ENCODE data around the gene EVL.

EVL gene

GRCh38 chr14:100121643-100122480 is 56.6 kb downstream of the EVL start:
- no peak overlapping the region for H3K4me3 ChIP-seq (ENCODE audit: low read length)
- no peak for TF ChIP-seq ZNF274 (IDR thresholded peaks at IDR 0.05; ENCODE audit: low read depth, low read length)

DNA sequence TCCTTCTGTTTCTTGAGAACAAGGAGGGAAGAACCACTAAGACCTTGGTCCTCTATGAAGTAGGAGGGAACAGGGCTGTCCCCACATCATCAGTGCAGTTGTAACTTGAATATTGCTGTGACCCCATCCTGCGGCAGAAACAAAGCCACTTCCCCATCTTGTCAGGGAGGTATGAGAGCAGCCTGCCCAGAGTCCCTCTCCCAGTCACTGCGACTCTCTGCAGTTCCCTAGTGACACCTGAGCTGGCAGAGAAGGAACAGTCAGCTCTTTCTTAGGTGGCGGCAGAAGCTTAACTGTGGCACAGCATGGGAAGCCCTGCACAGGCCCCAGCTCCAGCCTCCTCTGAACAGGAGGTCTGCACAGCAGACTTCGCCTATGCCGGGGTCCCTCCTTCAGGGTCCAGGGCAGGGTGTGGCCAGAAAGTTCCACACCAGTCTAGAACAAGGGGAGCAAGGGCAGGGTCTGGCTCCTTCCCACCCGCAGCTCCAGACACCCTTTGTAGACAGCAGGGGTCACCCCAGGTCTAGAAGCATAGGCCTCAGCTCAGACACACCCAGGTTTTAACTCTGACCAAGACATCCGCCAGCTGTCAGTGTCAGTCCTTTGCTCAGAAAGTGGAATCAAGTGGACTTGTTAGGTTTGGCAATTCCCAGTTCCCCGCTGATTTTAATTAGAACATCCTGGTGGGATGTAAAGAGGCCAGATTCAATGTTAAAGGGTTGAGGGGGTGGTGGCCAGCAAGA is 57.4 kb downstream of the EVL start:
- TF ChIP-seq ZNF274 (IDR thresholded peaks at IDR 0.05; ENCODE audit: low read depth, low read length) = no peak
- H3K4me3 ChIP-seq (ENCODE audit: low read length) = no peak overlapping the region

GRCh38 chr14:100123618-100124017 is 58.4 kb downstream of the EVL start:
- no peak overlapping the region for H3K4me3 ChIP-seq (ENCODE audit: low read length)
- TF ChIP-seq ZNF274 (IDR thresholded peaks at IDR 0.05; ENCODE audit: low read depth, low read length) = no peak

GRCh38 chr14:100124551-100125088 is 59.4 kb downstream of the EVL start:
- H3K4me3 ChIP-seq (ENCODE audit: low read length) = no peak overlapping the region
- TF ChIP-seq ZNF274 (IDR thresholded peaks at IDR 0.05; ENCODE audit: low read depth, low read length) = no peak

DNA sequence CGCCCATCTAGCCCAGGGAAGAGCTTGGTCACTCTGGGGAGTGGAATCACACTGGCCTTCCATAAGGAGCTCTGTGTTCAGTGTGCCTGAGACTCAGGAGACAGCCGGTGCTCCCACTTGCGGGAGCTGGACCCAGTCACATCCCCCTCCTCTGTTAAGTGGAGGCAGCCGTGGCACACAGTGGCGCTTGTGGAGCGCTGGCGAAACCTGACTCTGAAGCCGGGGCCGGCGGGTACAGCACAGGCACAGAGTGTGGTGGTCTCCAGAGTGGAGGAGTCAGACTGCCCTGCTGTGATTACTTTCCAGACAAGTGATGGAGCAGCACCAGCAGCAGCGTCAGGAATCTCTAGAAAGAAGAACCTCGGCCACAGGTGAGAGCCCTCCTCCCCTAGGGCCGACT is 61.2 kb downstream of the EVL start:
- TF ChIP-seq ZNF274 (IDR thresholded peaks at IDR 0.05; ENCODE audit: low read depth, low read length) = no peak
- no peak overlapping the region for H3K4me3 ChIP-seq (ENCODE audit: low read length)

GRCh38 chr14:100127853-100128455 is 62.7 kb downstream of the EVL start:
- H3K4me3 ChIP-seq (ENCODE audit: low read length) = no peak overlapping the region
- no peak for TF ChIP-seq ZNF274 (IDR thresholded peaks at IDR 0.05; ENCODE audit: low read depth, low read length)

GRCh38 chr14:100128688-100129087 is 63.5 kb downstream of the EVL start:
- TF ChIP-seq ZNF274 (IDR thresholded peaks at IDR 0.05; ENCODE audit: low read depth, low read length) = no peak
- no peak overlapping the region for H3K4me3 ChIP-seq (ENCODE audit: low read length)

DNA sequence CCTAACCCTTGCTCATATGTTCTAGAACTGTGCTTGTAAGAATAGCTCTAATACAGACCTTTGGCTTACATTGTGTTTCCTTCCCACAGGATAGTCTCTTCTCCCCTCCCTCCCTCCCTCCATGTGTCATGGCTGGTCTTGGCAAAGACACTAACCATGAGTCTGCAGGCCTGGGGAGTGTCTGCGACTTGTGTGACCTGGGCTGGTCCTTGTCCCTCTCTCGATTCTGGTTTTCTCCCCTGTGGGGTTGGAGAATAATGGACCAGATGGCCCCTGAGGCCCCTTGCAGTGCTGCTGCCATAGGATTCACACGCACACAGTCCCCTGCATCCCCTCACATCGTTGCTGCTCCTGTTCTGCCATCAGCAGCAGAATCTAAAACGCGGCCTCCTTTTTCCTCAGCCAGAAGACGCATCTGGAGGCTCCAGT is 64.0 kb downstream of the EVL start:
- no peak overlapping the region for H3K4me3 ChIP-seq (ENCODE audit: low read length)
- no peak for TF ChIP-seq ZNF274 (IDR thresholded peaks at IDR 0.05; ENCODE audit: low read depth, low read length)

- no peak overlapping the region for H3K4me3 ChIP-seq (ENCODE audit: low read length)
- no peak for TF ChIP-seq ZNF274 (IDR thresholded peaks at IDR 0.05; ENCODE audit: low read depth, low read length)
These were observed 65.3 kb downstream of the EVL start for GRCh38 chr14:100130521-100130920.

- no peak for TF ChIP-seq ZNF274 (IDR thresholded peaks at IDR 0.05; ENCODE audit: low read depth, low read length)
These were observed 66.0 kb downstream of the EVL start for GRCh38 chr14:100131181-100131580.

GRCh38 chr14:100132161-100132902 is 67.1 kb downstream of the EVL start:
- no peak for TF ChIP-seq ZNF274 (IDR thresholded peaks at IDR 0.05; ENCODE audit: low read depth, low read length)

More at GRCh38 chr14:100131181-100131580, 66.0 kb downstream of the EVL start:
- no peak overlapping the region for H3K4me3 ChIP-seq (ENCODE audit: low read length)

DNA sequence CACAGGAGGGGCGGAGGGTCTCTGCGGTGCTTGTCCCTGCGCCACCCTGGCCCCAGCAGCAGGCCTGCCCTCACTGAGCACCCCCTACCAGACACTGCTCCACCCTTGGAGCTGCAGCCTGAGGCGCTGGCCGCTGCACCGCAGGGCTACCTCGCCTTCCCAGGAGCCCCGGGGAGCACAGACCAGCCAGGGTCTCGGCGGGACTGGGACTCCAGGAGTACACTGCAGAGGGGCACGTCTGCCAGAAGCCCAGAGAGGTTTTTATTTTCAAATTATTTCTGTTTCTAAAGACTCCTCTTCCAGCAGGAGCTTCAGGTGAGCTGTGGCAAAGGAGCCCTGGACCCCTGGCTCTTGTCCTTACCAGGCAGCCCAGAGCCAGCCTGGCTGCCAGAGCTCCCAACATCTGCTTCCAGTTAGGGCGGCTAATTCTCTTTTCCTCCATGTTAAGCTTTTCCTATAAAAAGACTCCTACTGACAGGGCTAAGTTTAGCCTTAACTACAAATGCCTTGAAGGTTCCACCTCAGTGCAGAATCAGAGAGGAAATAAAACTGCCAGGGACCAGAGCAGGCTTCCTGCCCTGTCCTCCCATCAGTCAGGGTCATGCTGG is 67.8 kb downstream of the EVL start:
- H3K4me3 ChIP-seq (ENCODE audit: low read length) = no peak overlapping the region
- no peak for TF ChIP-seq ZNF274 (IDR thresholded peaks at IDR 0.05; ENCODE audit: low read depth, low read length)

More at GRCh38 chr14:100132161-100132902, 67.1 kb downstream of the EVL start:
- H3K4me3 ChIP-seq (ENCODE audit: low read length) = no peak overlapping the region

- no peak overlapping the region for H3K4me3 ChIP-seq (ENCODE audit: low read length)
- TF ChIP-seq ZNF274 (IDR thresholded peaks at IDR 0.05; ENCODE audit: low read depth, low read length) = no peak
These were observed 69.4 kb downstream of the EVL start for GRCh38 chr14:100134586-100134985.
